CD4-positive, alpha-beta memory T cell (primary cell): ENCODE data around the gene GRIN3B. TPM values are rescaled to one million over a fixed set of nuclear protein-coding genes. Genes with fewer than 3 reads are reported as not detected.
"Not testable (repeated sequence)": the region's sequence is repeated elsewhere in the genome, so short reads cannot be mapped to it uniquely, and the experiment has no call there.

Experiments
- CTCF ChIA-PET: fragments of 350-600 bp; sonication (Branson Sonifier 250); formaldehyde crosslinking; loops from one replicate; lab custom pipeline; 2021; ENCODE audit warnings: inconsistent platforms; ENCODE audit not compliant: partially characterized antibody; lab: Charles Lee
- POLR2A ChIA-PET: fragments of 350-600 bp; sonication (Branson Sonifier 250); formaldehyde crosslinking; loops from one replicate; lab custom pipeline; 2021; ENCODE audit not compliant: partially characterized antibody; lab: Charles Lee
- DNase-seq, 5 donors: peaks; one replicate each; pipeline versions ENCODE4 v3.0.0 to v3.0.0-alpha.2; 2020 to 2022; ENCODE audit warnings: mixed read lengths in 1 of 5
- H3K27ac ChIP-seq: one replicate; pipeline ENCODE4 v1.7.0; 2013; ENCODE audit warnings: low read depth, low read length
- H3K27me3 ChIP-seq: 2 replicates; pipeline ENCODE4 v1.7.0; 2013; ENCODE audit warnings: mild to moderate bottlenecking, low read length, moderate library complexity; ENCODE audit not compliant: insufficient read depth
- H3K36me3 ChIP-seq: 2 replicates; pipeline ENCODE4 v1.7.0; 2013; ENCODE audit warnings: mild to moderate bottlenecking, low read length, moderate library complexity; ENCODE audit not compliant: insufficient read depth
- H3K4me1 ChIP-seq: 2 replicates; pipeline ENCODE4 v1.7.0; 2013; ENCODE audit warnings: mild to moderate bottlenecking, low read length, moderate library complexity; ENCODE audit not compliant: insufficient read depth
- H3K4me3 ChIP-seq, 2 donors: one replicate each; pipeline ENCODE4 v1.7.0; 2013; ENCODE audit warnings: low read length in 2 of 2, mild to moderate bottlenecking in 1 of 2
- H3K9me3 ChIP-seq, 2 donors: one replicate each; pipeline ENCODE4 v1.7.0; 2013; ENCODE audit warnings: low read length in 2 of 2, control low read depth in 1 of 2; ENCODE audit not compliant: control insufficient read depth in 1 of 2
- H3K27ac Mint-ChIP-seq, 7 donors: one replicate each; pipeline ENCODE4 v1.8.0; 2020 to 2021; ENCODE audit warnings: mixed read lengths in 7 of 7, mild to moderate bottlenecking in 6 of 7, inconsistent platforms in 3 of 7, moderate library complexity in 3 of 7
- H3K27me3 Mint-ChIP-seq, 2 donors: one replicate each; pipeline ENCODE4 v1.8.0; 2020 to 2021; ENCODE audit warnings: mixed read lengths in 2 of 2
- H3K36me3 Mint-ChIP-seq, 2 donors: one replicate each; pipeline ENCODE4 v1.8.0; 2020 to 2021; ENCODE audit warnings: mixed read lengths in 2 of 2, inconsistent platforms in 1 of 2, mild to moderate bottlenecking in 1 of 2
- H3K4me1 Mint-ChIP-seq, 4 donors: one replicate each; pipeline ENCODE4 v1.8.0; 2020 to 2021; ENCODE audit warnings: mixed read lengths in 4 of 4, mild to moderate bottlenecking in 1 of 4
- H3K4me3 Mint-ChIP-seq, 8 donors: one replicate each; pipeline ENCODE4 v1.8.0; 2020 to 2021; ENCODE audit warnings: mixed read lengths in 8 of 8, mild to moderate bottlenecking in 7 of 8, moderate library complexity in 6 of 8, inconsistent platforms in 3 of 8
- H3K9me3 Mint-ChIP-seq, 8 donors: one replicate each; pipeline ENCODE4 v1.8.0; 2020 to 2021; ENCODE audit warnings: mixed read lengths in 8 of 8, mild to moderate bottlenecking in 5 of 8, inconsistent platforms in 3 of 8, moderate library complexity in 1 of 8
- intact Hi-C: fragments of 100-400 bp; cut with micrococcal nuclease; formaldehyde crosslinking; loops from one replicate; pipeline ENCODE4 v1.15.1; 2023
- polyA plus RNA-seq, 2 donors: library from polyadenylated mRNA; unstranded; fragments of 300-500 nt; fragmentation: Illumina TruSeq; gene quantifications; one replicate each; pipeline ENCODE4 v1.2.3, GENCODE V29; 2021
- total RNA-seq, 2 experiments: library from RNA; stranded (reverse); gene quantifications; one replicate each; pipeline ENCODE4 v1.2.3, GENCODE V29; 2021

Gene GRIN3B
- total and polyA plus RNA-seq, 4 experiments from 2014 or later: not detected

DNA sequence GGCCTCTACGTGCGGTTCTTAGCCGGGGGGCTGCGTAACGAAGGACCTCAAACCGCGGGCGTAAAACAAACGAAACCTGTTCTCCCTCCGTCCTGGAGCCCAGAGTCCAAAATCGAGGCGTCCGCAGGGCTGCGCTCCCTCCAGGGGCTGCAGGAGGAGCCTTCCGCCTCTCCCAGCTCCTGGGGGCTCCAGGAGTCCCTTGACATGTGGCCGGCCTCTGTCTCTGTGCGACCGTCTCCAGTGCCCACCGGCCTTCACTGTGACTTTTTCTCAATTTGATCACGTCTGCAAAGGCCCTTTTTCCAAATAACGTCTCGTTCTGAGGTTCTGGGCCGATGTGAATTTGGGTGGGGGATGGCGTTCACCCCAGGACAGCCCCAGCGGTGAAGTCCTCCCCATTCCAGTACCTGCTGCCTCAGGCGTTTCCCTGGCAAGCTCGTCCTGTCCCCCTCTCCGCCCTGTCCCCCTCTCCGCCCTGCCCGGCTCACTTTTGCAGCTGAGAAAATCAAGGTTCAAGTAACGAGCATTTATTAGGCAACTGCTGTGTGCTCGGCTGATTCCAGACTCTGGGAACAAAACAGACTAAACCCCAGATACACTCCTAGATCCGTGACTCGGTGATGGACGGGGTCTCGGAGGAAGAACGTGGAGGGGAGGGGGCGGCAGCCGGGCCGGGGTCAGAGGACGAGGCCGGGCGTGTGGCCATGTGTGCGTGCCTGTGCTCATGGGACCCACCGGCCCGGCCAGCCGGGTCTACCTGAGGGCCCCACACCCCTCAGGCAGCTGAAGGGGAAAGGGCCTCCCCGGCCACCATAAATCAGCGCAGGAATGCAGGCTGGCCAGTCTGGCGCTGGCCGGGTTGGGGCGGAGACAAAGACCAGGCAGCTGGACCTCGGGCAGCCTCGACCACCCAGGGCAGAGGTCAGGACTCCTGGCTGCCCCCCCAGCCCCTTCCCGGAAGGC, 44.1 kb upstream of the GRIN3B start:
- Histone ChIP-seq H3K27me3 (no peaks in the 10 kb centered on the region), H3K4me3 (no peak overlapping the region), H3K9me3 (no peaks in the 10 kb centered on the region), H3K36me3 (no peaks in the 10 kb centered on the region), H3K27ac (no peak overlapping the region), H3K4me1 (peaks cover 15% of the 10 kb centered on the region)
- Mint-ChIP-seq H3K27me3 (no peaks in the 10 kb centered on the region), H3K9me3 (no peaks in the 10 kb centered on the region), H3K27ac (no peak overlapping the region), H3K4me1 (peaks cover 0 to 10% (median under 1%) of the 10 kb centered on the region in 4 donors), H3K4me3 (no peak overlapping the region), H3K36me3 (no peaks in the 10 kb centered on the region)
- peak in 1 of 5 donors; percentile 9 for DNase-seq
- CTCF ChIA-PET: interaction anchor here (0.5 kb wide), 1 partner anchor 344 kb away, joined by 3 read pairs; no protein-coding TSS in a partner anchor
- intact Hi-C loops: no loop called here
- POLR2A ChIA-PET: no interaction called here

DNA sequence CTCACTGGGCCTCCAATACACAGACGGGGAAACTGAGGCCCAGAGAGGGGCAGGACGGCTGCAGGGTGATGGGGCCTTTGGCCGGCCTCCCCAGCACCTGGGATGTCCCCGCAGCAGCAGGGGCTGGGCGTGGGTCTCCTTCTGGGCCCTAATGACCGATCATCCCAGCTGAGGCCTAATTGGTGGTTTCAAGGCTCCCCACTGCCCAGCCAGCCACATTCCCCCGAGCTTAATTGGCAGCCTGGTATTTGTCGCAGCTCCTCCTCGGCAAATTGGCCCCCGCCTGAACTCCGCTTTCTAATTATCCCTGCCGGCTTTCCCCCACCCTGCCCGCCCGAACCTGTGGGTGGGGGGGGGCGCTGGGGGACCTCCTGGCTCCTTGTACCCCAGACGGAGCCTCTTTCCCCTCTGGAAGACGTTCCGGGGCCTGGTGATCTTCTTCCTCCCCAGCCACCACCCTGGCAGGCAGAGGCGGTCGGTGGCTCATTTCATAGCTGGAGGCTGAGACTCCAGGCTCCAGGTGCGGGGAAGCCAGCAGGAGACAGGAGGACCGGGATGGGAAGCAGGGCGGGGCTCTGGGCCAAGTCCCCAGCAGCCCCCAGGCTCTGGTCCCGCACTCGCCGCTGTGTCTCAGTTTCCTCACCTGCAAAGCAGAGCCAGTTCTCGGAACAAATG, 43.3 kb upstream of the GRIN3B start:
- DNase-seq: peak in 1 of 5 donors; percentile 9
- no peaks in the 10 kb centered on the region for H3K36me3 ChIP-seq
- H3K4me1 ChIP-seq: peaks cover 15% of the 10 kb centered on the region
- ChIA-PET POLR2A (no interaction called here), CTCF (interaction anchor here (0.5 kb wide), 1 partner anchor 344 kb away, joined by 3 read pairs; no protein-coding TSS in a partner anchor)
- Mint-ChIP-seq H3K36me3 (no peaks in the 10 kb centered on the region), H3K27ac (no peak overlapping the region), H3K27me3 (no peaks in the 10 kb centered on the region), H3K9me3 (no peaks in the 10 kb centered on the region), H3K4me3 (no peak overlapping the region), H3K4me1 (peaks cover 0 to 4% (median under 1%) of the 10 kb centered on the region in 4 donors)
- no peaks in the 10 kb centered on the region for H3K27me3 ChIP-seq
- H3K27ac ChIP-seq: no peak overlapping the region
- intact Hi-C loops: no loop called here
- H3K4me3 ChIP-seq: no peak overlapping the region
- no peaks in the 10 kb centered on the region for H3K9me3 ChIP-seq

DNA sequence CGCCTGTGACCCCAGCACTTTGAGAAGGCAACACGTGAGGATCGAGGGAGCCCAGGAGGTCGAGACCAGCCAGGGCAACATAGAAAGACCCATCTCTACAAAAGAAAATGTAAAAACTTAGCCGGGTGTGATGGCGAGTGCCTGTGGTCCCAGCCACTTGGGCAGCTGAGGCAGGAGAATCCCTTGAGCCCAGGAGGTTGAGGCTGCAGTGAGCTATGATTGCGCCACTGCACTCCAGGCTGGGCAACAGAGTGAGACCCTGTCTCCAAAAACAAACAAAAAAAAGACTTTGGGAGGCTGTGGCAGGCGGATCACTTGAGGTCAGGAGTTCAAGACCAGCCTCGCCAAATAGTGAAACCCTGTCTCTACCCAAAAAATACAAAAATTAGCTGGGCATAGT, 42.6 kb upstream of the GRIN3B start:
- H3K4me3 Mint-ChIP-seq, POLR2A ChIA-PET, H3K27me3 Mint-ChIP-seq, H3K4me3 ChIP-seq, intact Hi-C loops, H3K4me1 Mint-ChIP-seq, H3K36me3 Mint-ChIP-seq, H3K9me3 ChIP-seq, H3K27me3 ChIP-seq, H3K27ac Mint-ChIP-seq, H3K9me3 Mint-ChIP-seq, H3K27ac ChIP-seq, H3K36me3 ChIP-seq: not testable (repeated sequence)
- CTCF ChIA-PET: interaction anchor here (0.7 kb wide), 1 partner anchor 236 kb away, joined by 4 read pairs; no protein-coding TSS in a partner anchor
- H3K4me1 ChIP-seq: peaks cover 12% of the 10 kb centered on the region
- peak in 1 of 5 donors; percentile 1 for DNase-seq

DNA sequence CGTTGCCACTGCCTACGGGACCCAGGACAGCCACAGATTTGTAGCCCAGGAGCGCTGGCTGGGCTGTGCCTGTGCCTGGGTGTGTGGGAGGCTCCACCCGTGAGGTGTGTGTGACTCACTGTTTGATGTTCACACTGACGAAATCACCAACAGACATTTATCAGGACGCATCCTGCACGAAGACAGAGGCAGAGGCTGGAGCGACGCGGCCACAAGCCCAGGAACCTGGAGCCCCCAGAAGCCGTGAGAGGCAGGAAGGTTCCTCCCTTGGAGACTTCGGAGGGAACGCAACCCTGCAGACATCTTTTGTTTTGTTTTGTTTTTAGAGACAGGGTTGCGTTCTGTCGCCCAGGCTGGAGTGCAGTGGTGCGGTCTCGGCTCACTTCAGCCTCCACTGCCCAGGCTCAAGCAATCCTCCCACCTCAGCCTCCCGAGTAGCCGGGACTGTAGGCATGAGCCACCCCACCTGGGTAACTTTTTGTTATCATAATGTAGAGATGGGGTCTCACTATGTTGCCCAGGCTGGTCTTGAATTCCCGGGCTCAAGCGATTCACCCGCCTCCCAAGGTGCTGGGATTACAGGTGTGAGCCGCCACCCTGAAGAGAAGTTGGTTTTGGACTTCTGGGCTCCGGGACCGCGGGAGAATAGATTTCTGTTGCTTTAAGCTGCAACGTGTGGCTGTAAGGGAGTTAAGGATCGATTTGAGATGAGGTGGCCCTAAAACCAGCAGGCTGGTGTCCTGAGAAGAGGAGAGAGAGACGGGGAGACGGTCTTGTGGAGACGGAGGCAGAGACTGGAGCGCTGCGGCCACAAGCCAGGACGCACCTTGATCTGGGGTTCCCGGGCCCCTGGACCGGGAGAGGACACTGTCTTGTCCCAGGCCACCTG, 41.0 kb upstream of the GRIN3B start:
- Mint-ChIP-seq H3K9me3 (no peaks in the 10 kb centered on the region), H3K36me3 (no peaks in the 10 kb centered on the region), H3K4me1 (peaks cover 0 to 2% (median under 1%) of the 10 kb centered on the region in 4 donors), H3K27ac (peak overlapping the region in 1 of 7 donors; percentile 77), H3K4me3 (no peak overlapping the region), H3K27me3 (no peaks in the 10 kb centered on the region)
- peak in 1 of 5 donors; percentile 9 for DNase-seq
- ChIA-PET POLR2A (interaction anchor here (0.6 kb wide), 2 partner anchors 24 to 66 kb away, joined by 3 read pairs; no protein-coding TSS in a partner anchor), CTCF (no interaction called here)
- no peaks in the 10 kb centered on the region for H3K4me1 ChIP-seq
- no peak overlapping the region for H3K27ac ChIP-seq
- H3K4me3 ChIP-seq: no peak overlapping the region
- no peaks in the 10 kb centered on the region for H3K27me3 ChIP-seq
- no peaks in the 10 kb centered on the region for H3K36me3 ChIP-seq
- intact Hi-C loops: no loop called here
- H3K9me3 ChIP-seq: no peaks in the 10 kb centered on the region

DNA sequence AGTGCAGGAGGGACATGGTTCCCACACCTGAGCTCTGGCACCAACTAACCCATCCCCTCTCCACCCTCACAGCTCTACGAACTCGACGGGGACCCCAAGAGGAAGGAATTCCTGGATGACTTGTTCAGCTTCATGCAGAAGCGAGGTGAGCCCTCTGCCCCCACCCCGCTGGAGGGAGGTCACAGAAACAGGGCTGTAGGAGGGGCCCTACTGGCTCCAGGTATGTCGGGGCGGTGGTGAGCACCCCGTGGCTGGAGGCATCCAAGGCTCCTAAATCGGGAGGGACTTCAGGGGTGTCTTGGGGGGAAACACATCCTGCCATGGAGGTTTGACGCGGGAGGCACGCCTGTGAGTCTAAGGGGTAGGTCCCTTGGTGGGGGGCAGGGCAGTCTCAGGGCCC, 40.2 kb upstream of the GRIN3B start:
- Mint-ChIP-seq H3K27ac (no peak overlapping the region), H3K9me3 (peaks cover 0 to under 1% (median 0%) of the 10 kb centered on the region in 8 donors), H3K4me3 (no peak overlapping the region), H3K4me1 (peaks cover 0 to 2% (median under 1%) of the 10 kb centered on the region in 4 donors), H3K27me3 (no peaks in the 10 kb centered on the region), H3K36me3 (peaks cover under 1 to 1% of the 10 kb centered on the region in 2 donors)
- ChIA-PET POLR2A (interaction anchor here (0.6 kb wide), 1 partner anchor 66 kb away, joined by 3 read pairs; no protein-coding TSS in a partner anchor), CTCF (no interaction called here)
- Histone ChIP-seq H3K27me3 (no peaks in the 10 kb centered on the region), H3K27ac (no peak overlapping the region), H3K36me3 (no peaks in the 10 kb centered on the region), H3K4me3 (no peak overlapping the region), H3K9me3 (no peaks in the 10 kb centered on the region), H3K4me1 (no peaks in the 10 kb centered on the region)
- peak in 1 of 5 donors; percentile 5 for DNase-seq
- intact Hi-C loops: no loop called here

DNA sequence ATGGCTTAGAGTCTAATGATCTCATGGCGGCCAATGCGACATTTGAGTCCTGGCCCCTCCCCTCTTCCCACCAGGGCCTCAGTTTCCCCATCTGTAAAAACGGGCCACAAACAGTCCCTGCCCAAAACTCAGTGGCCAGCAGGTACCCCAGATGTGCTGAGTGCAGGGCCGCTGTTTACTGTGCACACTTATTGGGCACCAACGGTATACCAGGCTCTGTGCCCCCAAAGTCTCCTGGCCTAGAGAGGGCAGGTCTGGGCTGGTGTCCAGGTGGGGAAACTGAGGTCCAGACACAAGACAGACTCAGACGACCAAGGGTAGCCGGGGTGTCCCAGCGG, 39.6 kb upstream of the GRIN3B start:
- intact Hi-C loops: no loop called here
- H3K36me3 Mint-ChIP-seq: peaks cover 3 to 5% of the 10 kb centered on the region in 2 donors
- CTCF ChIA-PET: no interaction called here
- POLR2A ChIA-PET: no interaction called here
- peaks cover 0 to 2% (median 0%) of the 10 kb centered on the region in 8 donors for H3K9me3 Mint-ChIP-seq
- peaks cover 0 to 5% (median 2%) of the 10 kb centered on the region in 4 donors for H3K4me1 Mint-ChIP-seq
- no peaks in the 10 kb centered on the region for H3K27me3 ChIP-seq
- H3K27ac Mint-ChIP-seq: no peak overlapping the region
- no peak overlapping the region for H3K27ac ChIP-seq
- H3K9me3 ChIP-seq: no peaks in the 10 kb centered on the region
- peak in 1 of 5 donors; percentile 27 for DNase-seq
- no peaks in the 10 kb centered on the region for H3K4me1 ChIP-seq
- no peaks in the 10 kb centered on the region for H3K27me3 Mint-ChIP-seq
- no peak overlapping the region for H3K4me3 Mint-ChIP-seq
- no peaks in the 10 kb centered on the region for H3K36me3 ChIP-seq
- no peak overlapping the region for H3K4me3 ChIP-seq
